ENCODE data around the gene WDR45B. TPM values are rescaled to one million over a fixed set of nuclear protein-coding genes. Genes with fewer than 3 reads are reported as not detected.
A peak's percentile ranks its signal among the peaks of the same experiment; 100 is the strongest.

The WDR45B gene
- total RNA-seq, 1 experiment from 2014 or later = 109 TPM

DNA sequence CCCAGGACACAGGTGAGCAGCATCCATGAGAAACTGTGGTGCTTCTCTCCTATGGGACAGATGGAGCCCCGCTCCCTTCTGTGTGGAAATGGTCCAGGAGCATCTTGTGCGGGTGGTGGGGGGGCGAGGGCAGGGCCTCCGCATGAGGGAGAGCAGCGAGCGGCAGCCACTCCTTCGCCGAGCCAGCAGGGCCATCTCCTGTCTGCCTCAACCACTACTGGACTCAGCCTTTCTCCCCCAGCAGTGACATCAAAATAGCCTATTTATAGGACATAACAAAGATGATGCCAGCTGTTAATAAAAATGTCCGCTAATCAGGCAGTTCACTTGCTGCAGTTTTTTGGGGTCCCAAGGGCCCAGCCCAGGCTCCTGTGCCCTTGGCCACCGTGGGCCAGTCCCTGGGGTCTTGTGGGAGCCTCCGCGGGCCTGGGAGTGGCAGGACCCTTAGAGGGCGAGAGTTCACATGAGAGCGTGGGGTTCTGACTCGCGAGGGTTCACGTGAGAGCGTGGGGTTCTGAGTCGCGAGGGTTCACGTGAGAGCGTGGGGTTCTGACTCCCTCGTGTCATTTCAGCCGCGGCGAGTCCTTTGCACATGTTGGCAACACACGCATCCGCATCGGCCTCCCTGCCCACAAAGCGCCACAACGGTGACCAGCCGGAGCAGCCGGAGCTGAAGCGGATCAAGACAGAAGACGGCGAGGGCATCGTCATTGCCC, 47.4 kb downstream of the WDR45B start:
- no peak for DNase-seq (ENCODE audit: low read depth)

DNA sequence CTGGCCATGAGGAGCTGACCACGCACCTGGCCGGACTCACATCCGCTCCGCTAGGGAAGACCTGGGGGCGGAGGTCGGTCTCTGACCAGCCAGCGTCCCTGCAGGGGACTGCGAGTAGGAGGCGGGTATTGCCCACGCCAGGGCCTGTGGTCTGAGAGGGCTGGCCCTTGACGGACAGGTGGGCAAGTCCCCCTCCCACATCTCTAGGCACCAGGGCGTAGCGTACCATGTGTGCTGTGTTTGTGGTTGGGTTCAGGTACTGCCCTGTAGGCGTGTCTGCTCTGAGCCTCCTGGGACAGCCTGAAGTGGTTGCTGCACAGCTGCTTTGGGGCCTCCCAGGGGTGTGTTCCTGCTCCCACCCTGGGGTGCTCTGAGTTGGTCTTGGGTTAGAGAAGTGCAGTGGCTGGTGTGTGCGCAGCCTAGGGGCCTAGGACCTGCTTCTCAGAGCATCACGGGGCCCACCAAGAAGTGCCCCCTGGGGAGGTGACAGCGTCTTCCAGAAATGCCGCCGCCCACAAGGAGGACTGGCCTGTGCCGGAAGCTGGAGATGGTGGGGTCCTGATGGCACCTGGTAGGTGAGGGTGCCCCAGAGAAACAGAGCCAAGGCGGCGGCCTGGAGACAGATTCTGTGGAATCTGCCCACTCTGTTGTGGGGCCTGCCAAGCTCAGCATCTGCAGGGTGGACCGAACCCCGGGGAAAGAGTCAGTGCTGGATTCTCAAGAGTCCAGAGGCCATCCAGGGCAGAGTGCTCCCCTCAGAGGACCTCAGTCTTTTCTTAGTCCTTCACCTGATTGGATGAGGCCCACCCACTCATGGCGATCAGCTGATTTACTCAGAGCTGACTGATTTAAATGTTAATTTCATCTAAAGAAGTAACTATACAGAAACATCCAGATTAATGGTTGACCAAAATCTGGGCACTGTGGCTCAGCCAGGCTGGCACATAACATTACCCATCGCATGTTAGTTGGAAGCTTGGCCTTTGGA, 48.3 kb downstream of the WDR45B start:
- DNase-seq (ENCODE audit: low read depth) = no peak

DNA sequence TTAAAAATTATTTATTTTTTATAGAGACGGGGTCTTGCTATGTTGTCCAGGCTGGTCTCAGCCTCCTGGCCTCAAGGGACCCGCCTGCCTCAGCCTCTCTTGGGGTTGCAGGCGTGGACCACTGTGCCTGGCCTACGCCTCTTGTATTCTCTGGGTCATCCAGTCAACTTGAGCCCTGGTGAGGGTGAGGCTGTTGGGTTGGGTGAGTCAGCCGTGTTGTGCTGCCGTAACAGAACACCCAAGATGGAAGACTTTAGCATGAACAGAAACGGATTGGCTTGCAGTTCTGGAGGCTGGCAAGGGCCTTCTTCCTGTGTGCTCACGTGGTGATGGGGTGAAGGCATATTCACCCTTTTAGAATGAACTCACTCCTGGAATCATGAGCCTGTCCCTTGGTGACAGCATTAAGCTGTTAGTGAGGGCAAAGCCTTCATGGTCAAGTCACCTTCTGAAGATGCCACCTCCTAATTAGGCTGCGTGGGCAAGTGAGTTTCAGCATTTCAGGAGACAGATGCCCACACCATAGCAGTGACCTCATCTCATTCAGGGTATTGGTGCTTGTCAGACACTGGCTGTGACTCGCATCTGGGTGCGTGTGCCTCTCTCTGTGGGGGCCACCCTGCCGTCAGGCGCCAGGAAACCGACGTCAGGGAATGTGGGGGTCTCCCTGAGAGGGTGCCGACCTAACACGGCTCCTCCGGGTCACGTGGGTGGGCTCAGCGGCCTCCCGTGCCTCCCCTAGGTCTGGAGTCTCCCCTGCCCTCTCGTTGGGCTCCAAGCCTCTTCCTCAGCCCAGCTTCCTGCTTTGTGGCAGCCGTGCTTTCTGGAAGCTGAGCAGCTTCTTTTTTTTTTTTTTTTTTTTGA, 49.8 kb downstream of the WDR45B start:
- peak; percentile 73 for DNase-seq (ENCODE audit: low read depth)

DNA sequence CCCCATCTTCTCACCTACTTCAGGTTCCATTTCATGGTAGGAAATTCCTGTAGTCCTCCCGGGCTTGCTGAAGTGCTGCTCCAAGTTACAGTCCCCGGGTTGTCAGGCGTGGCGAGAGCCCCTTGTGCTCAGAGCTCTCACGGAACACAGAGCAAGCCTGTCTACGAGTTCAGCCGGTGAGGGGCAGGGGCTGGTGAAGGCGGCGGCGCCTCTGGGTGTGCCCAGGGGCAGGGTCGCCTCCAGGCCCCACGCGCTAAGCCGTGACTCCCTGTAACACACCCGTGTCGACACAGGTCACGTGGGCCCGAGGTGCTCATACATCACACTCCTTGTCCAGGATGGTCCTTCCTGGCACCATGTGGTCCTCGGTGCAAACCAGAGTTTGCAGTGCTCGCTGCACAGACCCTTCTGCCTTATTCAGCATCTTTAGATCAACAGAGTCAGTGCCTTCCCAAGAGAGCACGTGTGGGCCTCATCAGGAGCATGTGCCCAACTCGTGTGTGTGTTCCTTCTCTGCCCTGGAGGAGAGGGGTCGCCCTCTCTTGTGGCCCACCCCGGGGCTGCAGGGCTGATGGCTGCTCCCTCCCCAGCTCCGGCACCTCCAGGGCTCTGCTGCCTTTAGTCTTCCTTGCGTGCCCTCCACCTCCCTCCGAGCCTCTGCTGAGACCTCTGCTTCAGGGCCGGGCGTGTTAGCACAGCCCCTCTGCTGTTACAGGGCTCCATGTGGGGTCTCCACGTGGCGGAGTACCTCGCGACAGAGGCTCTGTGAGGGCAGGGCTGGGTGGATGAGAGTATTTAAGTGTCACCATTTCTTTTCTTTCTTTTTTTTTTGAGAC, 51.2 kb downstream of the WDR45B start:
- DNase-seq (ENCODE audit: low read depth) = no peak

DNA sequence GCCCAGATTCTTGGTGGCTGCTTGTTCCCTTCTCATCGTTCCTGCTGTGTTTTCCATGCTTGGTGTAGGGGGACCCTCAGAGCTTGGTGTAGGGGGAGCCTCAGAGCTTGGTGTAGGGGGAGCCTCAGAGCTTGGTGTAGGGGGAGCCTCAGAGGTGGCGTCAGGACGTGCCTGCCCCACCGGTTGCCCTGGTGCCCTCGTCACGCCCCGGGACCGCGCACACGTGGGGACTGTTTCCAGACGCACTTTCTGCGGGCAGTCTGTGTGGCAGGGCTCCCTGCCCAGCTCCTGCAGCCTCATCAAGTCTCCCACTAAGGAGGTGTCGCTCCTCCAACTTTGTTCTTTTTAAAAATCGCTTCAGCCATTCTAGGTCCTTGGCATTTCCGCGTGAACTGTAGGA, 51.9 kb downstream of the WDR45B start:
- no peak for DNase-seq (ENCODE audit: low read depth)

DNA sequence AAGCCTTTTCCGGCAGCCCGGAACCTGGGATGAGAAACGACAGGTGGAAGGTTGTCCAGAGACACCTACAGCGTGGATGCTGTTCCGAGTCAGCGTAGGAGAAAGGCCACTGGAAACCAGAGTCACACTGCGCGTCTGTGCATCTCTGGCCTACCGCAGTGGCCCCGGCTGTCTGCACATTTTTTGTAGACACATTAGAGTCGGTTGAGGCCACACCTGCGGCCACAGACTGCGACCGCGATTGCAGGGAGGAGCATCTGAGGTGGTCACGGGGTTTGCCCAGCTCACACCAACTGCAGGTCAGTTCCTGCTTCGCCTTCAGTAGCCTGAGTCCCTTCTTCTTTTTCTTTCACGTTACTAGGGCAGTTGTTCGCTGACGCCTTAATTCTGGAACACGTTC, 52.4 kb downstream of the WDR45B start:
- no peak for DNase-seq (ENCODE audit: low read depth)

DNA sequence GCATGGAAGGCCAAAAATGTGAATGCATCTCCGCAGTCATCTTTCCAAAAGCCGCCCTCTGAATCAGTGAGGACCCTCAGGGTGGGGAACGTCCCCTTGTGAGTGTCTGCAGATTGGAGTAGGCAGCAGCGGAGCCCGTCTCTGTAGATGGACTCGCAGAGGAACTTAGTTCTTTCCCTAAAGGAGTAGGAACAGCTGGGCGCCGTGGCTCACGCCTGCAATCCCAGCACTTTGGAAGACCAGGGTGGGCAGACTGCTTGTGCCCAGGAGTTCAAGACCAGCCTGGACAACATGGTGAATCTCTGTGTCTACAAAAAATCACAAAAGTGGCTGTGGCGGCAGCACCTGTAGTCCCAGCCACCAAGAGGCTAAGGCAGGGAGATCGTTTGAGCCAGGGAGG, 53.7 kb downstream of the WDR45B start:
- no peak for DNase-seq (ENCODE audit: low read depth)

DNA sequence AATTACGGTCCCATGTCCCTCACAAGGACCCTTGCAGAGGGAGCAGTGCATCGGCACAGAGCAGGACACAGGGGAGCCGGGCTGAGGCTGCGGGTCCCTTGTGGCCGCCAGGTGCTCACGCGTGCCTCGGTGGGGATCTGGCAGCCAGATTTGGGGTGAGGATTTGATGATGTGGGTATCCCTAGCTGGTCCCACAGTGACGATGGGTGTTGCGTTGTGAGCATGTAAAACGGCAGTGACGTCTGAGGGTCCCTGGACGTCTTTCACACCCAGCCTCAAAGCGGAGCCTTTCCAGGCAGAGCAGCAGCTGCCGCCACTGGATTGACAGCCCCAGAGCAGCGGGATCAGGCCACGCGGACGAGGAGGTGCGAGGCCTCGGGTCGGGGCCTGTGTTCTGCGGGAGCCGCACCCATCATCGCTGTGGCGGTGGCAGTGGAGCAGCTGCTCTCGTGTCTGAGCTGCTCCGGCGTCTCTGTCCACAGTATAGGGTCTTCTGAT, 54.6 kb downstream of the WDR45B start:
- no peak for DNase-seq (ENCODE audit: low read depth)

DNA sequence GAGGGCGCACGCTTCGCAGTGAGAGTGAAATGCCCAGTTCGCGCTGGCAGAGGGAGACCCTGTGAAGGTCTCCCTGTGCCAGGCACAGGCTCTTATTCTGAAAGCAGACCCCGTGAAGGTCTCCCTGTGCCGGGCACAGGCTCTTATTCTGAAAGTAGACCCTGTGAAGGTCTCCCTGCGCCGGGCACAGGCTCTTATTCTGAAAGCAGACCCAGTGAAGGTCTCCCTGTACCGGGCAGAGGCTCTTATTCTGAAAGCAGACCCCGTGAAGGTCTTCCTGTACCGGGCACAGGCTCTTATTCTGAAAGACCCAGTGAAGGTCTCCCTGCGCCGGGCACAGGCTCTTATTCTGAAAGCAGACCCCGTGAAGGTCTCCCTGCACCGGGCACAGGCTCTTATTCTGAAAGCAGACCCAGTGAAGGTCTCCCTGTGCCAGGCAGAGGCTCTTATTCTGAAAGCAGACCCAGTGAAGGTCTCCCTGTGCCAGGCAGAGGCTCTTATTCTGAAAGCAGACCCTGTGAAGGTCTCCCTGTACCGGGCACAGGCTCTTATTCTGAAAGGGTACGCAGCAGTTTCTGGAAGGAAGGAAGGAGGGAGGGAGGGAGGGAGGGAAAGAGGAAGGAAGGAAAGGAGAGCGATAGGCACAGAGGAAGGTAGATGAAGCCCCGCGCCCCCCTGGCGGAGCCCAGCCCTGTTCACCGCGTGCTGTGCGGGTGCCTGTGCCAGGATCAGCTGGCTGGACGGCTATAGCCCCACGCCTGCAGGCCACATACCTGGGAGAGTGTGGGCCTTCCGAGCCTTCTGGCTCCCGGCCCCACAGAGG, 55.3 kb downstream of the WDR45B start:
- peak; percentile 55 for DNase-seq (ENCODE audit: low read depth)

DNA sequence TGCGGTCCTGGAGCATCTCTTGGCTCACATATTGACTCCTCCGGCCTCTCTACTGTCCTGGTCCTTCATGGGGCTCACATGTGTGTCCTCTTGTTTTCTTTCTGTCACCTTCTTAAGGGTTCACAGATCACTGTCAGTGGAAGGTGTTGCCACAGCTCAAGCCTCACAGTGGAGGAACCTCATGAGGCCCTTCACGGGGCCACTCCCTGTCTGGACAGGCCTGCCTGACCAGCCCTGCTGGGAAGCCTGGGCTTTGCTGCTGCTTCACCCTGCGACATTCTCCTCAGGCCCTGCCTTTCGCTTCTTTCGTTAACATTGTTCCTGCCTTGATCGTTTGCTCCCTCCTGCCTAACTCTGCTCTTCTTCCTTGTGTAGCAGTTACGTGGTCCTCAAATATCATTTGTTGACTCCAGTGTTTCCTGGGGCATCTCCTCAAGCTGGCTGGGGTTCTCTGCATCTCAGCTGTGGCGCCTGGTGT, 55.9 kb downstream of the WDR45B start:
- DNase-seq (ENCODE audit: low read depth) = no peak

DNA sequence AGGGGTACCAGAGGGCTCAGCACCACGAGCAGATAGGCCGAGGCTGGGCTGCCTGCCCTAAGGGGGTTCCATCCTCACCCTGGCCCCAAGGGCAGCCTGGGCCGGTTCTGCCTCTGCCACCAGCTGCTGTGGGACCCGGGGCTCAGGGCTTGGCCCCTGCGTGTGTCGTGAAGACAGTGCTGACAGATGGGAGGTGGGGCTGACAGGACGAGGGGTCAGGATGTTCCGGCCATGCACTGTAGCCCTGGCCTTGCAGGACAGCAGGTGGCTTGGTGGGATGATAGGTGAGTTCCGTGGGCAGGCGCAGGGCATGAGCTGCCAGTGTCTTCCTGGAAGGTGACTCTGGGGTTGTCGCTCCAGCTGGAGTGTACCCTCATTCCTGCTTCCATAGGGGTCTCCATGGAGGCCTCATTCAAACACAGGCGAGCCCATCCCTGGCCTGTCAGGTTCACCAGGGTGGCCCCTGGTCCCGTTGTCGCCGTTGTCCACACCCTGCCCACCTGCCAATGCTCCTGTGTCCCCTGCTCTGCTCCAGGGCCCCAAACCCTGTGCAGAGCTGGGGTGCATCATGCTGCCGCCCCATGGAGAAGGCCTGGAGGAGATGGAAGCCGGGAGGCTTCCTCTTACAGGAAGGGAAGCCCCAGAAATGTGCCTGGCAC, 57.2 kb downstream of the WDR45B start:
- DNase-seq (ENCODE audit: low read depth) = no peak

DNA sequence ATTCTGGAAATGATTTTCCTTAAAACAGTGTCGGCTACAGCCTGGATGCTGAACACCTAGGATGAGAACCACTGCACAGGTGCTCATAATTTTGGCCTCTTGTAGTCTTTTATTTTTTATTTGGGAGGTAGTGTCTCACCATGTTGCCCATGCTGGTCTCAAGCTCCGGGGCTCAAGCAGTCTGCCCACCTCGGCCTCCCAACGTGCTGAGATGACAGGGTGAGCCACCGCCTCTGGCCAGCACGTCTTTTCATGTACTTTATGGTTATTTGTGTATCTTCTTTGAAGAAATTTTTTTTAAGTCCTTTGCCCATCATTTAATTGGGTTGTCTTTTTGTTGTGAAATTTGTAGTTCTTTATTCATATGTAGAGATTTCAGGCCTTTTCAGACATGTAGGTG, 58.0 kb downstream of the WDR45B start:
- DNase-seq (ENCODE audit: low read depth) = no peak

DNA sequence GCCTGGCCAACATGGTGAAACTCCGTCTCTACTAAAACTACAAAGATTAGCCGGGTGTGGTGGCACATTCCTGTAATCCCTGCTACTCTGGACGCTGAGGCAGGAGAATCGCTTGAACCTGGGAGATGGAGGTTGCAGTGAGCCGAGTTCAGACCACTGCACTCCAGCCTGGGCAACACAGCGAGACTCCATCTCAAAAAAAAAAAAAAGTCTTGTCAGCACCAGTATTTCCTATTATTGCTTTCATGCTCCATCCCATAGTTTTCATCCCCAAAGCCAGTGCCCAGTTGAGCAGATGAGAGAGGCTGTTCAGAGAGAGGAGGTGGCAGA, 58.4 kb downstream of the WDR45B start:
- DNase-seq (ENCODE audit: low read depth) = no peak

DNA sequence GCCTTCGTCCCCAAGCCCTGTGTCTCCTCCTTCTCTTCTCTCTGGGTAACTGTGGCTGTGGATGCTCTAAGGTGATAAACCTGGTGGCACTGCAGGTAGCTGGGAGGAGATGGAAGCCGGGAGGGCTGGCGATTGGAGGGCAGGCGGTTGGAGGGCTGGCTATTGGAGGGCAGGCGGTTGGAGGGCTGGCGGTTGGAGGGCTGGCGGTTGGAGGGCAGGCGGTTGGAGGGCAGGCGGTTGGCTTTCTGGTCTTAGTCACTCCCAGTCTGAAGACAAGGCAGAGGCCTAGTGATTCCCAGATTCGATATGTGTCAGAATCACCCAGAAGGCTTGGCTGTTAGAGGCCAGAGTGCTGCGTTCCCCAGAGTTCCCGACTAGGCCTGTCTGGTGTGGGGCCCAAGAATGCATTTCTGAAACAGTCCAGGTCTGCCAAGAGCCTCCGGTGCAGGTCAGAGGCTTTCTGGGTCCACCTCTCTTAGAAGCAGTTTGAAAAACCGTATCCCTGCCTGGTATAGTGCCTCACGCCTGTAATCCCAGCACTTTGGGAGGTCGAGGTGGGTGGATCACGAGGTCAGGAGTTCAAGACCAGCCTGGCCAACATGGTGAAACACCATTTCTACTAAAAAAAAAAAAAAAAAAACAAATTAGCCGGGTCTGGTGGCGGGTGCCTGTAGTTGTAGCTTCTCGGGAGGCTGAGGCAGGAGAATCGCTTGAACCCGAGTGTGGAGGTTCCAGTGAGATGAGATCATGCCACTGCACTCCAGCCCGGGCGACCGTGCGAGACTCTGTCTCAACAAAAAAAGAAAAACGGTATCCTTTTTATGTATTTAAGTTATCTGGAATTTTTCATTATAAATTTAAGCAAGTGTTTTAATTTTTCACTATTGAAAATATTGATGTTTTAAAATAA, 59.7 kb downstream of the WDR45B start:
- DNase-seq (ENCODE audit: low read depth) = no peak

DNA sequence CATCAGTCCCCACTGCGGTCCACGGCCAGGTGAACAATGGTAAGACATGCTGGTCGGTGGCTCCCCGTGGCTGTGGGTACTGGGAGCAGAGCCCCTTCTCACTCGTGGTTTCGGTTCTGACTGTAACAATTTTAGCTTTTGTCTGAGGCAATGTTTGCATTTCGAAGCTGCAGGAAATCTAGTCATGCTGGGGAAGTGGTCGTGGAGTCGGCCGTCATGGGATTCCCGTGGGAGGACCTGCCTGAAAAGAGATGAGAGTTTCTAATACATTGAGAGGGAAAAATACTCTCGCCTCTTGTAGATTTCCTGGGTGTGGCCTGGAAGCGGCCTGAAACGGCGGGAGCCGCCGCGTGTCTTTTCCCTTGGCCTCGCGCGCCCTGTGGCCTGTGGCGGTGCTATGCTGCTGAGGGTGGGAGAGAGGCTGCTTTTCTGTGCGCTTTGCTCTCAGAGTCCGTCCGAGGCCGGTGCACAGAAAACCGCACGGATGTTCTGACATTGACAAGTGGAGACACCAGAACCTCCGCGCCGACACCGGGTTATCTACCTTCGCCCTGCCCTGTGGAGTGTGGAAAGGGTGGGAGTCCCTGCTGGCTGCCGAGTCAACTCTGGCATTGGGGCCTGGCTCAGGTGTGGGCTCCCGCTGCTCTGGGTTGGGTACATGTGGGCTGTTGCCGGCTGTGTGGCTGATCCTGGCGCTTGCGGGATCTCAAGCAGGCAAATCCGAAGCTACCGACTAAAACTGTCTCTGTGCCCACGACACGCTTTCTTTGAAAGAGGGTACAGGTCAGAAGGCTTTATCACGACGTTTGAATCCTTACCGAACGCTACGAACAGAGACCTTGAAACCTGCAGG, 60.8 kb downstream of the WDR45B start:
- no peak for DNase-seq (ENCODE audit: low read depth)

DNA sequence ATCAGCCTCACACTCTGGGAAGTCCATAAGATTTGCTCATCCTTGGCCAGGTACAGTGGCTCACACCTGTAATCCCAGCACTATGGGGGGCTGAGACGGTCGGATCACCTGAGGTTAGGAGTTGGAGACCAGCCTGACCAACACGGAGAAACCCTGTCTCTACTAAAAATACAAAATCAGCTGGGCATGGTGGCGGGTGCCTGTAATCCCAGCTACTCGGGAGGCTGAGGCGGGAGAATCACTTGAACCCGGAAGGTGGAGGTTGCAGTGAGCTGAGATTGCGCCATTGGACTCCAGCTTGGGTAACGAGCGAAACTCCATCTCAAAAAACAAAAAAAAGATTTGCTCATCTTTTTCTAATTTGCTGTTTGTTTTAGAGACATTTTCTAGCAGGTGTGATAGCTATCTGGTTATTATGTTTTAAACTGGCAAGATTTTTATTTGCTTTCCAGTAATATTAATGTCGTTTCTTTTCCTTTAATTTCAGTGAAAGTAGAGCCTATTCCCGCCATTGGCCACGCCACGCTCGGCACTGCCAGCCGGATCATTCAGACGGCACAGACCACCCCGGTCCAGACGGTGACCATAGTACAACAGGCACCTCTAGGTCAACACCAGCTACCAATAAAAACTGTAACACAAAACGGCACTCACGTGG, 61.5 kb downstream of the WDR45B start:
- DNase-seq (ENCODE audit: low read depth) = no peak

Data from Daoy (cell line).